Activated CD8-positive, alpha-beta T cell treated with anti-CD3 and anti-CD28 coated beads for 36 hours (primary cell): ENCODE data around the gene CHMP5. TPM values are rescaled to one million over a fixed set of nuclear protein-coding genes. Genes with fewer than 3 reads are reported as not detected.

Source experiments
- ATAC-seq: fragments of 200-7000 bp; cut with Tn5 transposase; one replicate; pipeline ENCODE4 v1.10.0; 2021; ENCODE audit warnings: mild to moderate bottlenecking, moderate library complexity
- CTCF ChIA-PET: fragments of 350-600 bp; sonication (Branson Sonifier 250); formaldehyde crosslinking; loops from one replicate; lab custom pipeline; 2021; ENCODE audit warnings: antibody characterized with exemption; lab: Charles Lee
- POLR2A ChIA-PET: fragments of 350-600 bp; sonication (Branson Sonifier 250); formaldehyde crosslinking; loops from one replicate; lab custom pipeline; 2021; ENCODE audit warnings: antibody characterized with exemption; lab: Charles Lee
- DNase-seq: peaks from one replicate; pipeline ENCODE4 v3.0.0-alpha.2; 2020
- H3K27ac Mint-ChIP-seq: one replicate; pipeline ENCODE4 v1.8.0; 2021; ENCODE audit warnings: mild to moderate bottlenecking, mixed read lengths
- H3K27me3 Mint-ChIP-seq: one replicate; pipeline ENCODE4 v1.8.0; 2021; ENCODE audit warnings: mixed read lengths
- H3K36me3 Mint-ChIP-seq: one replicate; pipeline ENCODE4 v1.8.0; 2021; ENCODE audit warnings: low read depth, mixed read lengths
- H3K4me1 Mint-ChIP-seq: one replicate; pipeline ENCODE4 v1.8.0; 2021; ENCODE audit warnings: low read depth, mixed read lengths
- H3K4me3 Mint-ChIP-seq: one replicate; pipeline ENCODE4 v1.8.0; 2021; ENCODE audit warnings: mild to moderate bottlenecking, moderate library complexity, mixed read lengths
- H3K9me3 Mint-ChIP-seq: one replicate; pipeline ENCODE4 v1.8.0; 2021; ENCODE audit warnings: mixed read lengths
- intact Hi-C: fragments of 100-400 bp; cut with micrococcal nuclease; formaldehyde crosslinking; loops from one replicate; pipeline ENCODE4 v1.10.0; 2022
- total RNA-seq, 2 experiments: library from RNA; stranded (reverse); gene quantifications; one replicate each; pipeline ENCODE4 v1.2.3, GENCODE V29; 2021
- TF ChIP-seq, protein P1 (sequence below): fragments of 200-600 bp; IDR thresholded peaks from one replicate; pipeline ENCODE4 v1.8.0; 2022; ENCODE audit warnings: antibody characterized with exemption, mild to moderate bottlenecking

The CHMP5 gene
- total RNA-seq, 2 experiments from 2014 or later: 64.6 to 74.2 TPM

- H3K4me1 Mint-ChIP-seq: peaks cover 37% of the 10 kb centered on the region
- H3K27me3 Mint-ChIP-seq: no peaks in the 10 kb centered on the region
- peak overlapping the region; percentile 99 for H3K27ac Mint-ChIP-seq
- H3K9me3 Mint-ChIP-seq: no peaks in the 10 kb centered on the region
- DNase-seq (no peak), ATAC-seq (no peak)
- ChIA-PET POLR2A (interaction anchor here (1.5 to 2.1 kb wide), 2 partner anchors 25 to 164 kb away, joined by 6 to 20 read pairs; partner anchors contain the start of genes BAG1 and CHMP5), CTCF (interaction anchor here (1.6 kb wide), 1 partner anchor 164 kb away, joined by 8 read pairs; no protein-coding TSS in a partner anchor)
- intact Hi-C loops: no loop called here
- H3K4me3 Mint-ChIP-seq: peak overlapping the region; percentile 84
- TF ChIP-seq, protein P1, sequence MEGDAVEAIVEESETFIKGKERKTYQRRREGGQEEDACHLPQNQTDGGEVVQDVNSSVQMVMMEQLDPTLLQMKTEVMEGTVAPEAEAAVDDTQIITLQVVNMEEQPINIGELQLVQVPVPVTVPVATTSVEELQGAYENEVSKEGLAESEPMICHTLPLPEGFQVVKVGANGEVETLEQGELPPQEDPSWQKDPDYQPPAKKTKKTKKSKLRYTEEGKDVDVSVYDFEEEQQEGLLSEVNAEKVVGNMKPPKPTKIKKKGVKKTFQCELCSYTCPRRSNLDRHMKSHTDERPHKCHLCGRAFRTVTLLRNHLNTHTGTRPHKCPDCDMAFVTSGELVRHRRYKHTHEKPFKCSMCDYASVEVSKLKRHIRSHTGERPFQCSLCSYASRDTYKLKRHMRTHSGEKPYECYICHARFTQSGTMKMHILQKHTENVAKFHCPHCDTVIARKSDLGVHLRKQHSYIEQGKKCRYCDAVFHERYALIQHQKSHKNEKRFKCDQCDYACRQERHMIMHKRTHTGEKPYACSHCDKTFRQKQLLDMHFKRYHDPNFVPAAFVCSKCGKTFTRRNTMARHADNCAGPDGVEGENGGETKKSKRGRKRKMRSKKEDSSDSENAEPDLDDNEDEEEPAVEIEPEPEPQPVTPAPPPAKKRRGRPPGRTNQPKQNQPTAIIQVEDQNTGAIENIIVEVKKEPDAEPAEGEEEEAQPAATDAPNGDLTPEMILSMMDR: no peak
- H3K36me3 Mint-ChIP-seq: peaks cover 24% of the 10 kb centered on the region
Observed at GRCh38 chr9:33288828-33289483, 24.1 kb downstream of the CHMP5 start.

DNA sequence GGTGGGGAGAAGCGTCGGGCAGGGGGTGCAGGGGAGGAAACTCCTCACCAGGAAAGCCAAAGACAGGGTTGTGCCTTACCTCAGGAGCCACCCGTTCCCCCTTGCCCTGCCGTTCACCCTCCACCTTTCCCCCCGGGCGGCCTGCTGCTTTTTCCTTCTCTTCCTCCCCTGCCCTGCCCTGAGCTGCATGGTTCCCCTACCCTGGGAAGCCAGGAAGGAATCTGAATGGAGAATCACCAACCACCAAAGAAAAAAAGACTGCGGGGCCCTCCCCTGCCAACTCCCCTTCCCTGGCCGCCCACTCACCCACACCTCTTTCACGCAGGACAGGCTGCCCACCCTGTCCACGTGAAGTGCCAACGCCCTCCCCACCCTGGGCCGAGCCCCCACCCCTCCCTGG lies 24.6 kb downstream of the CHMP5 start:
- no peaks in the 10 kb centered on the region for H3K9me3 Mint-ChIP-seq
- peak overlapping the region; percentile 99 for H3K27ac Mint-ChIP-seq
- ATAC-seq (no peak), DNase-seq (peak; percentile 48)
- H3K36me3 Mint-ChIP-seq: peaks cover 27% of the 10 kb centered on the region
- H3K27me3 Mint-ChIP-seq: no peaks in the 10 kb centered on the region
- H3K4me1 Mint-ChIP-seq: peaks cover 43% of the 10 kb centered on the region
- TF ChIP-seq, protein P1: no peak
- ChIA-PET CTCF (interaction anchor here (0.9 to 1.6 kb wide), 4 partner anchors 9 to 164 kb away, joined by 3 to 8 read pairs (median 3); no protein-coding TSS in a partner anchor), POLR2A (interaction anchor here (0.8 to 2.1 kb wide), 11 partner anchors 9 to 264 kb away, joined by 3 to 20 read pairs (median 4); partner anchors contain the start of genes BAG1, CHMP5, DNAJA1 and NOL6)
- H3K4me3 Mint-ChIP-seq: peak overlapping the region; percentile 84
- intact Hi-C loops: no loop called here

DNA sequence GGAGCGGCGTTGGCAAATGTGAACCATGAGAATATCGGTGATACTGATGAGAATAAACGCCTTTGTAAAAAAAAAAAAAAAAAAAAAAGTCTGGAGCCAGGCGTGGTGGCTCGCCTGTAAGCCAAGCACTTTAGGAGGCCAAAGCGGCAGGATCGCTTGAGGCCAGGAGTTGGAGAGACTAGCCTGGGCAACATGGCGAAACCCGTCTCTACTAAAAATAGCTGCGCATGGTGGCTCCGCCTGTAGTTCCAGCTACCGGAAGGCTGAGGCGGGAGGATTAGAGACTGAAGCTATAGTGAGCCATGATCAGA lies 25.0 kb downstream of the CHMP5 start:
- peak overlapping the region; percentile 99 for H3K27ac Mint-ChIP-seq
- TF ChIP-seq, protein P1: no peak
- DNase-seq (no peak), ATAC-seq (no peak)
- no peaks in the 10 kb centered on the region for H3K27me3 Mint-ChIP-seq
- peak overlapping the region; percentile 84 for H3K4me3 Mint-ChIP-seq
- peaks cover 31% of the 10 kb centered on the region for H3K36me3 Mint-ChIP-seq
- peaks cover 47% of the 10 kb centered on the region for H3K4me1 Mint-ChIP-seq
- CTCF ChIA-PET: interaction anchor here (0.6 to 1.8 kb wide), 7 partner anchors 9 to 177 kb away, joined by 3 to 8 read pairs (median 3); no protein-coding TSS in a partner anchor
- POLR2A ChIA-PET: interaction anchor here (0.6 to 2.1 kb wide), 15 partner anchors 9 to 265 kb away, joined by 3 to 20 read pairs (median 3); partner anchors contain the start of genes AQP3, BAG1, CHMP5 and DNAJA1
- no peaks in the 10 kb centered on the region for H3K9me3 Mint-ChIP-seq
- intact Hi-C loops: loop anchor here (2.0 kb wide), 1 partner anchor 25 kb away; the partner anchor contains the start of genes BAG1 and CHMP5

GRCh38 chr9:33290247-33291030 lies 25.6 kb downstream of the CHMP5 start, which contains the start of gene NFX1:
NFX1 (plus strand) TSS chr9:33290516; CDS start chr9:33290573, 57 bp downstream.
- Mint-ChIP-seq H3K27ac (peak within 1 kb of the TSS; percentile 99), H3K4me1 (peaks cover 51% of the 10 kb centered on the region), H3K4me3 (peak within 1 kb of the TSS; percentile 84), H3K9me3 (no peaks in the 10 kb centered on the region), H3K36me3 (peaks cover 35% of the 10 kb centered on the region), H3K27me3 (no peaks in the 10 kb centered on the region)
- intact Hi-C loops: loop anchor here (2.0 kb wide), 1 partner anchor 26 kb away; the partner anchor contains the start of genes BAG1 and CHMP5
- peak; percentile 99 for DNase-seq
- ChIA-PET POLR2A (interaction anchor here (0.6 to 2.1 kb wide), 16 partner anchors 8 to 265 kb away, joined by 3 to 20 read pairs (median 4); partner anchors contain the start of genes AQP3, BAG1, CHMP5 and DNAJA1), CTCF (interaction anchor here (0.6 to 1.8 kb wide), 7 partner anchors 10 to 176 kb away, joined by 3 to 8 read pairs (median 3); no protein-coding TSS in a partner anchor)
- TF ChIP-seq, protein P1: no peak
- peak; percentile 87 for ATAC-seq
